Liver (tissue), 9 donors: ENCODE results near the gene SNX20. TPM values are rescaled to one million over a fixed set of nuclear protein-coding genes. Genes with fewer than 3 reads are reported as not detected.

Experiments
- DNase-seq: peaks from one replicate; pipeline ENCODE4 v3.0.0-alpha.2; 2017; ENCODE audit warnings: low spot score
- H3K27ac ChIP-seq, 2 donors: one replicate each; pipeline ENCODE4 v1.7.0; 2013; ENCODE audit warnings: inconsistent platforms in 2 of 2, low read length in 2 of 2, control low read depth in 1 of 2, low read depth in 1 of 2, mild to moderate bottlenecking in 1 of 2
- H3K27me3 ChIP-seq, 4 donors: one replicate each; pipeline versions ENCODE4 v1.6.1 to v1.7.0; 2013; ENCODE audit warnings: low read length in 3 of 4, inconsistent platforms in 1 of 4, mild to moderate bottlenecking in 1 of 4, moderate library complexity in 1 of 4; ENCODE audit not compliant: control insufficient read depth in 4 of 4, insufficient read depth in 4 of 4
- H3K36me3 ChIP-seq, 4 donors: one replicate each; pipeline versions ENCODE4 v1.6.1 to v1.7.0; 2013; ENCODE audit warnings: low read length in 3 of 4, mild to moderate bottlenecking in 3 of 4, low read depth in 1 of 4, moderate library complexity in 1 of 4; ENCODE audit not compliant: control insufficient read depth in 4 of 4, insufficient read depth in 3 of 4
- H3K4me1 ChIP-seq, 4 donors: one replicate each; pipeline versions ENCODE4 v1.6.1 to v1.7.0; 2013; ENCODE audit warnings: low read length in 3 of 4, mild to moderate bottlenecking in 3 of 4, moderate library complexity in 1 of 4; ENCODE audit not compliant: control insufficient read depth in 4 of 4, insufficient read depth in 4 of 4
- H3K4me3 ChIP-seq, 3 donors: one replicate each; pipeline versions ENCODE4 v1.6.1 to v1.7.0; 2013; ENCODE audit warnings: low read length in 3 of 3, control low read depth in 1 of 3, low read depth in 1 of 3, mild to moderate bottlenecking in 1 of 3
- H3K9ac ChIP-seq, 2 donors: one replicate each; pipeline ENCODE4 v1.7.0; 2013; ENCODE audit warnings: low read length in 2 of 2, mild to moderate bottlenecking in 2 of 2, moderate library complexity in 2 of 2, control low read depth in 1 of 2, low read depth in 1 of 2
- H3K9me3 ChIP-seq, 4 donors: one replicate each; pipeline versions ENCODE4 v1.6.1 to v1.7.0; 2013; ENCODE audit warnings: low read length in 3 of 4; ENCODE audit not compliant: control insufficient read depth in 4 of 4
- ATF3 ChIP-seq: IDR thresholded peaks from 2 replicates; pipeline ENCODE4 v1.6.1; 2016; ENCODE audit warnings: antibody characterized with exemption
- CTCF ChIP-seq: fragments of 150-350 bp; IDR thresholded peaks from 2 replicates; pipeline ENCODE4 v1.5.1; 2017; ENCODE audit warnings: improper control_type of control experiment, low read depth, low read length; ENCODE audit not compliant: missing input control
- EGR1 ChIP-seq, 2 donors: IDR thresholded peaks; 2 replicates each; pipeline ENCODE4 v1.6.1; 2016 to 2018; ENCODE audit warnings: antibody characterized with exemption in 2 of 2, low read depth in 2 of 2
- FOXA1 ChIP-seq: IDR thresholded peaks from 2 replicates; pipeline ENCODE4 v1.6.1; 2016; ENCODE audit warnings: antibody characterized with exemption
- GABPA ChIP-seq, 2 donors: IDR thresholded peaks in 1 of 2; conservative IDR thresholded peaks in 1 of 2; 2 replicates each; pipeline ENCODE4 v1.6.1; 2016; ENCODE audit warnings: antibody characterized with exemption in 2 of 2, mild to moderate bottlenecking in 1 of 2, moderate library complexity in 1 of 2
- HNF4A ChIP-seq, 2 donors: conservative IDR thresholded peaks; 2 replicates each; pipeline ENCODE4 v1.6.1; 2016; ENCODE audit warnings: antibody characterized with exemption in 2 of 2, mild to moderate bottlenecking in 2 of 2
- HNF4G ChIP-seq: IDR thresholded peaks from 2 replicates; pipeline ENCODE4 v1.6.1; 2016; ENCODE audit warnings: antibody characterized with exemption
- JUND ChIP-seq, 2 donors: IDR thresholded peaks; 2 replicates each; pipeline ENCODE4 v1.6.1; 2016; ENCODE audit warnings: antibody characterized with exemption in 2 of 2
- MAX ChIP-seq: IDR thresholded peaks from 2 replicates; pipeline ENCODE4 v1.6.1; 2016; ENCODE audit warnings: antibody characterized with exemption
- REST ChIP-seq: IDR thresholded peaks from 2 replicates; pipeline ENCODE4 v1.6.1; 2016; ENCODE audit warnings: antibody characterized with exemption, mild to moderate bottlenecking
- RXRA ChIP-seq, 2 donors: IDR thresholded peaks; 2 replicates each; pipeline ENCODE4 v1.6.1; 2017 to 2018; ENCODE audit warnings: antibody characterized with exemption in 2 of 2, mild to moderate bottlenecking in 1 of 2
- ZBTB33 ChIP-seq: IDR thresholded peaks from 2 replicates; pipeline ENCODE4 v1.6.1; 2016; ENCODE audit warnings: antibody characterized with exemption
- WGBS: extraction: QIAGEN DNeasy Blood & Tissue Kit; methylation state at CpG from one replicate; pipeline ENCODE4 v1.1.7; 2013; 5-methylcytosine and 5-hydroxymethylcytosine counted together
- polyA plus RNA-seq, 2 donors: library from polyadenylated mRNA; stranded (reverse) in 1 of 2; unstranded in 1 of 2; fragments of 200-250 nt in 1 of 2; fragments of >200 nt in 1 of 2; fragmentation: Nextera tagmentation in 1 of 2; extraction: Ambion mirVana in 1 of 2; gene quantifications; one replicate each; pipeline versions ENCODE4 v1.2.1 to v1.2.3, GENCODE V29; 2013 to 2015
- total RNA-seq, 2 donors: library from RNA; depleted of rRNA; stranded (reverse); fragments of >200 nt; gene quantifications; one replicate each; pipeline ENCODE4 v1.2.3, GENCODE V29; 2014
- donor health status: healthy.
- donor health status: healthy.
- donor health status: healthy.
- donor health status: healthy.
- donor health status: healthy.

The SNX20 gene
- total and polyA plus RNA-seq, 4 donors: 0.40 to 3.5 (median 0.98) TPM

- no peak overlapping the region for H3K4me3 ChIP-seq
- 91% methylated on average over 5 of the region's 5 CpGs for WGBS
- H3K27me3 ChIP-seq: no peaks in the 10 kb centered on the region
- no peaks in the 10 kb centered on the region for H3K36me3 ChIP-seq
- DNase-seq: no peak
- no peak for TF ChIP-seq FOXA1
- TF ChIP-seq REST: no peak
- no peak for TF ChIP-seq ZBTB33
- no peak for TF ChIP-seq EGR1 (IDR thresholded peaks at IDR 0.05; ENCODE audit: low read depth in 2 of 2)
- no peak for TF ChIP-seq JUND (IDR thresholded peaks at IDR 0.05)
- TF ChIP-seq RXRA (IDR thresholded peaks at IDR 0.05): no peak
- no peak for TF ChIP-seq CTCF
- no peak for TF ChIP-seq MAX
- TF ChIP-seq GABPA (IDR thresholded peaks at IDR 0.05 in 1 of 2, conservative IDR thresholded peaks at IDR 0.05 in 1 of 2): no peak
- TF ChIP-seq ATF3: no peak
- H3K9ac ChIP-seq: no peak overlapping the region
- no peak overlapping the region for H3K27ac ChIP-seq
- H3K9me3 ChIP-seq: no peaks in the 10 kb centered on the region
- H3K4me1 ChIP-seq: no peaks in the 10 kb centered on the region
Measured at GRCh38 chr16:50644245-50644644, 36.9 kb downstream of the SNX20 start.

GRCh38 chr16:50643192-50643591 is 37.9 kb downstream of the SNX20 start:
- H3K9me3 ChIP-seq: no peaks in the 10 kb centered on the region
- H3K4me3 ChIP-seq: no peak overlapping the region
- WGBS: 90% methylated on average over 4 of the region's 4 CpGs
- DNase-seq: no peak
- no peak overlapping the region for H3K9ac ChIP-seq
- no peak overlapping the region for H3K27ac ChIP-seq
- H3K27me3 ChIP-seq: no peaks in the 10 kb centered on the region
- H3K4me1 ChIP-seq: no peaks in the 10 kb centered on the region
- TF ChIP-seq ZBTB33 (no peak), EGR1 (IDR thresholded peaks at IDR 0.05; ENCODE audit: low read depth in 2 of 2) (no peak), HNF4A (conservative IDR thresholded peaks at IDR 0.05) (no peak), REST (no peak), FOXA1 (no peak), HNF4G (no peak)
- H3K36me3 ChIP-seq: no peaks in the 10 kb centered on the region
